BJ (cell line): Measurements from ENCODE around the gene STAT2. TPM values are rescaled to one million over a fixed set of nuclear protein-coding genes. Genes with fewer than 3 reads are reported as not detected.

ENCODE experiments used
- CTCF ChIA-PET: fragments of 350-600 bp; formaldehyde crosslinking; extraction: SDS; loops from one replicate; lab custom pipeline; 2021; ENCODE audit warnings: antibody characterized with exemption, inconsistent platforms; lab: Yijun Ruan, JAX
- POLR2A ChIA-PET: fragments of 300-600 bp; sonication (Branson Sonifier 250); formaldehyde crosslinking; extraction: SDS; loops from one replicate; lab custom pipeline; 2021; ENCODE audit warnings: antibody characterized with exemption; lab: Charles Lee
- DNase-seq: peaks from one replicate; pipeline ENCODE4 v3.0.0-alpha.2; 2011; ENCODE audit warnings: low read depth
- H3K27me3 ChIP-seq: 2 replicates; pipeline ENCODE4 v1.6.0; 2011; ENCODE audit warnings: low read length; ENCODE audit not compliant: control insufficient read depth, insufficient read depth
- H3K36me3 ChIP-seq: 2 replicates; pipeline ENCODE4 v1.5.1; 2011; ENCODE audit warnings: low read length; ENCODE audit not compliant: control insufficient read depth, insufficient read depth
- H3K4me3 ChIP-seq: 2 replicates; pipeline ENCODE4 v1.5.1; 2011; ENCODE audit warnings: low read depth, mild to moderate bottlenecking, control low read depth, low read length
- CTCF ChIP-seq: IDR thresholded peaks from 2 replicates; pipeline ENCODE4 v1.5.1; 2011; ENCODE audit warnings: low read depth, mild to moderate bottlenecking, control low read depth, inconsistent platforms, low read length, moderate library complexity; ENCODE audit not compliant: insufficient read depth
- polyA plus RNA-seq: library from polyadenylated mRNA; depleted of rRNA; stranded (reverse); fragments of >200 nt; gene quantifications from 2 replicates; pipeline ENCODE4 v1.2.3, GENCODE V29; 2011

Gene STAT2
- polyA plus RNA-seq, 1 experiment: 154 TPM

- TF ChIP-seq CTCF: no peak
- Histone ChIP-seq H3K27me3 (no peaks in the 10 kb centered on the region), H3K36me3 (peaks cover 7% of the 10 kb centered on the region), H3K4me3 (peak within 1 kb of the TSS; percentile 75)
- DNase-seq: peak; percentile 84
- POLR2A ChIA-PET: interaction anchor here (0.6 to 1.2 kb wide), 4 partner anchors 18 to 158 kb away, joined by 4 to 8 read pairs (median 6); partner anchors contain the start of genes MYL6, PAN2 and RNF41
- CTCF ChIA-PET: interaction anchor here (0.6 to 1.7 kb wide), 10 partner anchors 9 to 197 kb away, joined by 3 to 5 read pairs (median 4); partner anchors contain the start of gene ZC3H10
These were observed 44.1 kb downstream of the STAT2 start, which contains the start of gene CNPY2 for GRCh38 chr12:56315622-56316473. TSS of gene CNPY2 (minus strand) at chr12:56315988. CDS start at chr12:56315217, 771 bp downstream.

- Histone ChIP-seq H3K36me3 (peaks cover 11% of the 10 kb centered on the region), H3K4me3 (peak overlapping the region; percentile 75), H3K27me3 (no peaks in the 10 kb centered on the region)
- DNase-seq: no peak
- TF ChIP-seq CTCF: no peak
- ChIA-PET POLR2A (interaction anchor here (1.1 to 1.2 kb wide), 3 partner anchors 18 to 93 kb away, joined by 4 to 7 read pairs (median 4); partner anchors contain the start of genes PAN2 and RNF41), CTCF (interaction anchor here (0.6 to 1.7 kb wide), 8 partner anchors 9 to 196 kb away, joined by 3 to 5 read pairs (median 4); partner anchors contain the start of gene ZC3H10)
These were observed 44.7 kb downstream of the STAT2 start for GRCh38 chr12:56315249-56315621.

GRCh38 chr12:56311003-56311402 lies 48.9 kb downstream of the STAT2 start:
- H3K4me3 ChIP-seq: no peak overlapping the region
- H3K27me3 ChIP-seq: no peaks in the 10 kb centered on the region
- POLR2A ChIA-PET: interaction anchor here (0.5 to 0.6 kb wide), 2 partner anchors 9 to 211 kb away, joined by 6 read pairs; partner anchors contain the start of gene RBMS2
- CTCF ChIA-PET: no interaction called here
- no peak for DNase-seq
- peaks cover 11% of the 10 kb centered on the region for H3K36me3 ChIP-seq
- no peak for TF ChIP-seq CTCF

DNA sequence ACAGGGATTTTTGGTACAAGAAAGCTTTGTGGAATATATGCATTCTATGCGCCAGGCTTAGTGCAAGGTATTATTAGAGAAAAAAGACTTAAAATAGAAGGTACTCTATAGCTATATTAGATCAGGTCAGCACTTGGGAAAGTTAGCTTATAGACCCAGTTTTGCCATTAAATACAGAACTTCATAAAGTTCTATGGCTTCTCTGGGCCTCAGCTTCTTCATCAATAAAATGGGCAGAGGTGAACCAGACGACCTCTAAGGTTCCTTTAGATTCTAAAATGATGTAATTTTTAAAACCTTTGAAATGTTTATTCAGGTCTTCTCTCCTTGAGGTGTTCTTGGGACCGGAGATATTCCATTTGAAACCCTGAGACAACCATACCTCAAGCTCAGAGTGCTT lies 51.2 kb downstream of the STAT2 start:
- H3K27me3 ChIP-seq: no peaks in the 10 kb centered on the region
- no peak for TF ChIP-seq CTCF
- H3K36me3 ChIP-seq: peaks cover 11% of the 10 kb centered on the region
- H3K4me3 ChIP-seq: no peak overlapping the region
- DNase-seq: no peak
- POLR2A ChIA-PET: no interaction called here
- CTCF ChIA-PET: interaction anchor here (0.7 to 1.4 kb wide), 4 partner anchors 25 to 119 kb away, joined by 3 to 6 read pairs (median 4); partner anchors contain the start of genes ANKRD52, PAN2 and SMARCC2

- Histone ChIP-seq H3K36me3 (peaks cover 11% of the 10 kb centered on the region), H3K4me3 (no peak overlapping the region), H3K27me3 (no peaks in the 10 kb centered on the region)
- TF ChIP-seq CTCF: no peak
- ChIA-PET POLR2A (no interaction called here), CTCF (interaction anchor here (1.2 to 1.4 kb wide), 2 partner anchors 49 to 118 kb away, joined by 3 to 6 read pairs; partner anchors contain the start of genes ANKRD52 and SMARCC2)
- DNase-seq: no peak
These were observed 52.5 kb downstream of the STAT2 start for GRCh38 chr12:56307221-56307965.
